ENCODE measurements around the gene CST6. TPM values are rescaled to one million over a fixed set of nuclear protein-coding genes. Genes with fewer than 3 reads are reported as not detected.
"Not testable (repeated sequence)": the region's sequence is repeated elsewhere in the genome, so short reads cannot be mapped to it uniquely, and the experiment has no call there.

CST6 gene
- total and polyA plus RNA-seq, 5 experiments from 2014 or later = not detected

- H3K36me3 Mint-ChIP-seq = peaks cover 3 to 64% (median 6%) of the 10 kb centered on the region in 3 donors
- ATAC-seq (no peak), DNase-seq (peak in 1 of 10 donors; percentile 4)
- H3K27ac Mint-ChIP-seq = peak overlapping the region in 7 of 10 donors; percentile 2 to 78 (median 19)
- no peaks in the 10 kb centered on the region for H3K27me3 Mint-ChIP-seq
- H3K9me3 Mint-ChIP-seq = no peaks in the 10 kb centered on the region
- H3K4me1 Mint-ChIP-seq = peaks cover 18 to 42% (median 30%) of the 10 kb centered on the region in 4 donors
- peak overlapping the region in 2 of 10 donors; percentile 9 to 22 for H3K4me3 Mint-ChIP-seq
- POLR2A ChIA-PET = interaction anchor here (0.6 to 0.7 kb wide), 2 partner anchors 130 to 243 kb away, joined by 4 to 7 read pairs; no protein-coding TSS in a partner anchor
Observed at GRCh38 chr11:65997286-65997685, 14.5 kb upstream of the CST6 start.

- H3K9me3 Mint-ChIP-seq = no peaks in the 10 kb centered on the region
- POLR2A ChIA-PET = interaction anchor here (0.7 to 2.1 kb wide), 24 partner anchors 9 to 462 kb away, joined by 3 to 30 read pairs (median 4); partner anchors contain the start of genes CCDC85B, CFL1, CST6 and FIBP
- DNase-seq = peak; percentile 69 to 99 (median 94)
Observed at GRCh38 chr11:66001942-66002647, 9.7 kb upstream of the CST6 start, which contains the start of the genes BANF1 and EIF1AD. TSS of gene BANF1 (plus strand) at chr11:66002503. CDS start at chr11:66003251, 748 bp downstream. TSS of gene EIF1AD (minus strand) at chr11:66002157. CDS start at chr11:66000389, 1,768 bp downstream.

GRCh38 chr11:66002648-66003225 is 9.1 kb upstream of the CST6 start:
- DNase-seq (peak in 1 of 10 donors; percentile 80), ATAC-seq (peak; percentile 68 to 79)
- Mint-ChIP-seq H3K27ac (peak overlapping the region; percentile 98 to 100 (median 99)), H3K9me3 (no peaks in the 10 kb centered on the region), H3K36me3 (peaks cover 6 to 56% (median 6%) of the 10 kb centered on the region in 3 donors), H3K4me1 (peaks cover 13 to 49% (median 47%) of the 10 kb centered on the region in 4 donors), H3K4me3 (peak overlapping the region; percentile 98 to 100 (median 99)), H3K27me3 (no peaks in the 10 kb centered on the region)
- POLR2A ChIA-PET = interaction anchor here (0.7 to 2.1 kb wide), 24 partner anchors 9 to 462 kb away, joined by 3 to 30 read pairs (median 4); partner anchors contain the start of genes CCDC85B, CFL1, CST6 and FIBP

More at GRCh38 chr11:66001942-66002647, 9.7 kb upstream of the CST6 start, which contains the start of the genes BANF1 and EIF1AD:
- peak; percentile 79 to 88 for ATAC-seq
- Mint-ChIP-seq H3K36me3 (peaks cover 6 to 62% (median 6%) of the 10 kb centered on the region in 3 donors), H3K4me3 (peak within 1 kb of the TSS; percentile 98 to 100 (median 99)), H3K27ac (peak within 1 kb of the TSS; percentile 98 to 100 (median 99)), H3K27me3 (no peaks in the 10 kb centered on the region), H3K4me1 (peaks cover 17 to 54% (median 48%) of the 10 kb centered on the region in 4 donors)

- H3K4me3 Mint-ChIP-seq = peak overlapping the region; percentile 81 to 100 (median 98)
- POLR2A ChIA-PET = interaction anchor here (0.7 to 2.1 kb wide), 11 partner anchors 17 to 292 kb away, joined by 3 to 30 read pairs (median 5); partner anchors contain the start of genes CCDC85B, CFL1, KAT5 and MUS81
- no peaks in the 10 kb centered on the region for H3K9me3 Mint-ChIP-seq
- peak in 1 of 10 donors; percentile 62 for DNase-seq
- H3K36me3 Mint-ChIP-seq = peaks cover 5 to 50% (median 6%) of the 10 kb centered on the region in 3 donors
- ATAC-seq = no peak
- H3K4me1 Mint-ChIP-seq = peaks cover 12 to 47% (median 45%) of the 10 kb centered on the region in 4 donors
- H3K27ac Mint-ChIP-seq = peak overlapping the region; percentile 66 to 99 (median 89)
- no peaks in the 10 kb centered on the region for H3K27me3 Mint-ChIP-seq
Observed at GRCh38 chr11:66003291-66003690, 8.5 kb upstream of the CST6 start.

- peaks cover 3 to 41% (median 6%) of the 10 kb centered on the region in 3 donors for H3K36me3 Mint-ChIP-seq
- peak in 1 of 10 donors; percentile 54 for DNase-seq
- POLR2A ChIA-PET = no interaction called here
- no peaks in the 10 kb centered on the region for H3K9me3 Mint-ChIP-seq
- H3K4me3 Mint-ChIP-seq = peak overlapping the region in 9 of 10 donors; percentile 25 to 100 (median 52)
- H3K27me3 Mint-ChIP-seq = no peaks in the 10 kb centered on the region
- peak overlapping the region in 7 of 10 donors; percentile 31 to 71 (median 60) for H3K27ac Mint-ChIP-seq
- no peak for ATAC-seq
- H3K4me1 Mint-ChIP-seq = peaks cover 12 to 45% (median 41%) of the 10 kb centered on the region in 4 donors
Observed at GRCh38 chr11:66004186-66004585, 7.6 kb upstream of the CST6 start.

- ATAC-seq = no peak
- Mint-ChIP-seq H3K4me3 (peak overlapping the region in 1 of 10 donors; percentile 24), H3K27me3 (peaks cover 0 to 4% (median 0%) of the 10 kb centered on the region in 5 donors)
Observed at GRCh38 chr11:66006134-66006890, 5.5 kb upstream of the CST6 start.

GRCh38 chr11:66006891-66007176 is 5.0 kb upstream of the CST6 start:
- Mint-ChIP-seq H3K4me3 (no peak overlapping the region), H3K4me1 (peaks cover 9 to 23% (median 20%) of the 10 kb centered on the region in 4 donors), H3K27me3 (peaks cover 0 to 4% (median 0%) of the 10 kb centered on the region in 5 donors), H3K27ac (no peak overlapping the region), H3K9me3 (no peaks in the 10 kb centered on the region), H3K36me3 (peaks cover 3 to 27% (median 5%) of the 10 kb centered on the region in 3 donors)
- POLR2A ChIA-PET = no interaction called here
- DNase-seq = no peak
- no peak for ATAC-seq

More at GRCh38 chr11:66006134-66006890, 5.5 kb upstream of the CST6 start:
- Mint-ChIP-seq H3K9me3 (no peaks in the 10 kb centered on the region), H3K27ac (peak overlapping the region in 3 of 10 donors; percentile 32 to 74 (median 73)), H3K4me1 (peaks cover 11 to 27% (median 25%) of the 10 kb centered on the region in 4 donors), H3K36me3 (peaks cover 3 to 29% (median 6%) of the 10 kb centered on the region in 3 donors)
- POLR2A ChIA-PET = interaction anchor here (0.6 kb wide), 1 partner anchor 28 kb away, joined by 4 read pairs; no protein-coding TSS in a partner anchor
- peak in 1 of 10 donors; percentile 54 for DNase-seq

- ATAC-seq = no peak
- peak overlapping the region in 2 of 10 donors; percentile 35 to 43 for H3K27ac Mint-ChIP-seq
- H3K4me1 Mint-ChIP-seq = peaks cover 5 to 19% (median 16%) of the 10 kb centered on the region in 4 donors
- H3K36me3 Mint-ChIP-seq = peaks cover under 1 to 23% (median 3%) of the 10 kb centered on the region in 3 donors
- peak in 1 of 10 donors; percentile 26 for DNase-seq
- H3K9me3 Mint-ChIP-seq = no peaks in the 10 kb centered on the region
- POLR2A ChIA-PET = no interaction called here
- peaks cover 0 to 4% (median 0%) of the 10 kb centered on the region in 5 donors for H3K27me3 Mint-ChIP-seq
- no peak overlapping the region for H3K4me3 Mint-ChIP-seq
Observed at GRCh38 chr11:66007201-66007634, 4.6 kb upstream of the CST6 start.

- peak overlapping the region in 4 of 10 donors; percentile 36 to 66 (median 38) for H3K27ac Mint-ChIP-seq
- H3K27me3 Mint-ChIP-seq = peaks cover 0 to 8% (median 0%) of the 10 kb centered on the region in 5 donors
- no peaks in the 10 kb centered on the region for H3K9me3 Mint-ChIP-seq
- no peak for DNase-seq
- ATAC-seq = no peak
- peaks cover 3 to 14% (median 8%) of the 10 kb centered on the region in 4 donors for H3K4me1 Mint-ChIP-seq
- H3K4me3 Mint-ChIP-seq = peak overlapping the region in 1 of 10 donors; percentile 24
- POLR2A ChIA-PET = no interaction called here
- H3K36me3 Mint-ChIP-seq = peaks cover 0 to 20% (median 3%) of the 10 kb centered on the region in 3 donors
Observed at GRCh38 chr11:66008095-66008467, 3.7 kb upstream of the CST6 start.

- Mint-ChIP-seq H3K4me3 (no peak overlapping the region), H3K4me1 (peaks cover 0 to 11% (median 5%) of the 10 kb centered on the region in 4 donors), H3K27ac (peak overlapping the region in 2 of 10 donors; percentile 37 to 40), H3K36me3 (peaks cover 0 to 15% (median 3%) of the 10 kb centered on the region in 3 donors), H3K27me3 (peaks cover 0 to 12% (median 0%) of the 10 kb centered on the region in 5 donors), H3K9me3 (no peaks in the 10 kb centered on the region)
- ATAC-seq = no peak
- peak in 1 of 10 donors; percentile 41 for DNase-seq
- POLR2A ChIA-PET = interaction anchor here (0.7 kb wide), 2 partner anchors 37 to 289 kb away, joined by 4 to 5 read pairs; no protein-coding TSS in a partner anchor
Observed at GRCh38 chr11:66008468-66009101, 3.2 kb upstream of the CST6 start.

- H3K4me1 Mint-ChIP-seq, POLR2A ChIA-PET, H3K36me3 Mint-ChIP-seq, H3K9me3 Mint-ChIP-seq, ATAC-seq, DNase-seq, H3K4me3 Mint-ChIP-seq: not testable (repeated sequence)
- H3K27me3 Mint-ChIP-seq = peaks cover 1 to 15% (median 8%) of the 10 kb centered on the region in 5 donors
- H3K27ac Mint-ChIP-seq = peak overlapping the region in 2 of 10 donors; percentile 12 to 80
Observed at GRCh38 chr11:66010036-66010435, 1.8 kb upstream of the CST6 start.
